ENCODE measurements around the gene JARID2. TPM values are rescaled to one million over a fixed set of nuclear protein-coding genes. Genes with fewer than 3 reads are reported as not detected.

The JARID2 gene
- total and polyA plus RNA-seq, 2 of the 13 experiments (the other 11 are each of a cell fraction or from before 2014, with no cell fraction given): 7.5 to 10.3 TPM

- WGBS (ENCODE audit: low lambda C conversion rate): 85% methylated on average over 3 of the region's 3 CpGs
- POLR2A ChIA-PET: no interaction called here
- no TSS peak for BruUV-seq (replicated peaks)
Observed at GRCh38 chr6:15344192-15344519, 98.3 kb downstream of the JARID2 start.

More at GRCh38 chr6:15344192-15344519, 98.3 kb downstream of the JARID2 start:
- no peak overlapping the region for H3K4me3 ChIP-seq (replicated peaks in 1 of 3; ENCODE audit: insufficient read depth in 1 of 3, low read depth in 2 of 3, low read length in 3 of 3)
- in situ Hi-C loops (cut with HindIII; ENCODE audit: extremely low pct_ligation_motif_present, low pct_unique_long_range_greater_than_20kb) (no loop called here), intact Hi-C loops (cut with micrococcal nuclease; ENCODE audit: unreplicated experiment) (no loop called here)
- H3K36me3 ChIP-seq (replicated peaks in 1 of 2; ENCODE audit: control insufficient read depth in 1 of 2, insufficient read depth in 2 of 2, low read length in 2 of 2): no peaks in the 10 kb centered on the region
- H4K20me1 ChIP-seq (ENCODE audit: insufficient read depth, low read length): no peaks in the 10 kb centered on the region
- H3K4me1 ChIP-seq (ENCODE audit: insufficient read depth, low read length): no peaks in the 10 kb centered on the region
- CTCF ChIA-PET (ENCODE audit: low intra/inter-chr PET ratio, low total read pairs): no interaction called here
- H3K79me2 ChIP-seq (ENCODE audit: insufficient read depth, low read length): peaks cover 33% of the 10 kb centered on the region
- H3K27ac ChIP-seq (ENCODE audit: extremely low read length, insufficient read depth, low read length): no peak overlapping the region
- FAIRE-seq (no peak), DNase-seq (ENCODE audit: low spot score) (no peak), ATAC-seq (no peak)
- no peaks in the 10 kb centered on the region for H3K9me3 ChIP-seq (ENCODE audit: low read length)
- no peak overlapping the region for H3K9ac ChIP-seq (ENCODE audit: insufficient read depth, low read depth, low read length)
- no peak overlapping the region for H3K4me2 ChIP-seq (ENCODE audit: low read depth, low read length)
- H3K27me3 ChIP-seq (ENCODE audit: control insufficient read depth in 1 of 2, insufficient read depth in 2 of 2, low read length in 2 of 2): no peaks in the 10 kb centered on the region
- no peak overlapping the region for H2AFZ ChIP-seq (ENCODE audit: low read length)
- TF ChIP-seq AKAP8 (CRISPR knock-in tag; IDR thresholded peaks at IDR 0.05) (no peak), HDAC6 (IDR thresholded peaks at IDR 0.05; ENCODE audit: low read depth, low read length) (no peak), HMGXB3 (CRISPR knock-in tag; IDR thresholded peaks at IDR 0.05; ENCODE audit: borderline replicate concordance) (no peak), ZNF121 (CRISPR knock-in tag; IDR thresholded peaks at IDR 0.05) (no peak), RERE (CRISPR knock-in tag; IDR thresholded peaks at IDR 0.05; ENCODE audit: low read depth) (no peak), DNMT3B (CRISPR knock-in tag; conservative IDR thresholded peaks at IDR 0.05) (no peak), TCF7 (IDR thresholded peaks at IDR 0.05; ENCODE audit: low read depth) (no peak), ZNF296 (CRISPR knock-in tag; conservative IDR thresholded peaks at IDR 0.05) (no peak), ZNF501 (CRISPR knock-in tag; IDR thresholded peaks at IDR 0.05) (no peak), FOXK1 (CRISPR knock-in tag; IDR thresholded peaks at IDR 0.05; ENCODE audit: borderline replicate concordance, low read depth) (no peak), PHF21A (CRISPR knock-in tag; IDR thresholded peaks at IDR 0.05) (no peak), ZNF354B (CRISPR knock-in tag; IDR thresholded peaks at IDR 0.05) (no peak), SMYD3 (CRISPR knock-in tag; IDR thresholded peaks at IDR 0.05) (no peak), BRF2 (CRISPR knock-in tag; IDR thresholded peaks at IDR 0.05) (no peak), SP1 (IDR thresholded peaks at IDR 0.05) (no peak), SP1 (CRISPR knock-in tag; IDR thresholded peaks at IDR 0.05) (no peak), NFIC (IDR thresholded peaks at IDR 0.05; ENCODE audit: low read length) (no peak)

Measured in HepG2 (cell line).